Type B pancreatic cell (in vitro differentiated cells): Measurements from ENCODE around the gene OPALIN. TPM values are rescaled to one million over a fixed set of nuclear protein-coding genes. Genes with fewer than 3 reads are reported as not detected.

Experiments used
- DNase-seq: peaks from one replicate; pipeline ENCODE4 v3.0.0; 2021; ENCODE audit warnings: mixed read lengths; ENCODE audit not compliant: unreplicated experiment; ENCODE audit errors: extremely low spot score
- H3K27ac Mint-ChIP-seq: 2 replicates; pipeline ENCODE4 v1.8.0; 2021; ENCODE audit warnings: mild to moderate bottlenecking, mixed read lengths
- H3K27me3 Mint-ChIP-seq: 2 replicates; pipeline ENCODE4 v1.8.0; 2021; ENCODE audit warnings: mixed read lengths
- H3K36me3 Mint-ChIP-seq: 2 replicates; pipeline ENCODE4 v1.8.0; 2021; ENCODE audit warnings: mixed read lengths
- H3K4me1 Mint-ChIP-seq: one replicate; pipeline ENCODE4 v1.8.0; 2021; ENCODE audit warnings: mixed read lengths; ENCODE audit not compliant: unreplicated experiment
- H3K4me3 Mint-ChIP-seq: 2 replicates; pipeline ENCODE4 v1.8.0; 2021; ENCODE audit warnings: mild to moderate bottlenecking, mixed read lengths
- H3K9me3 Mint-ChIP-seq: 2 replicates; pipeline ENCODE4 v1.8.0; 2021; ENCODE audit warnings: mixed read lengths
- total RNA-seq: library from RNA; stranded (reverse); gene quantifications from 2 replicates; pipeline ENCODE4 v1.2.1, GENCODE V29; 2021; ENCODE audit warnings: low replicate concordance
- TF ChIP-seq, protein P1 (sequence below): fragments of 200-600 bp; sonication (generic); conservative IDR thresholded peaks from 2 replicates; pipeline ENCODE4 v1.5.0; 2021; ENCODE audit warnings: antibody characterized with exemption, mild to moderate bottlenecking

OPALIN gene
- total RNA-seq, 1 donor from 2014 or later = not detected

DNA sequence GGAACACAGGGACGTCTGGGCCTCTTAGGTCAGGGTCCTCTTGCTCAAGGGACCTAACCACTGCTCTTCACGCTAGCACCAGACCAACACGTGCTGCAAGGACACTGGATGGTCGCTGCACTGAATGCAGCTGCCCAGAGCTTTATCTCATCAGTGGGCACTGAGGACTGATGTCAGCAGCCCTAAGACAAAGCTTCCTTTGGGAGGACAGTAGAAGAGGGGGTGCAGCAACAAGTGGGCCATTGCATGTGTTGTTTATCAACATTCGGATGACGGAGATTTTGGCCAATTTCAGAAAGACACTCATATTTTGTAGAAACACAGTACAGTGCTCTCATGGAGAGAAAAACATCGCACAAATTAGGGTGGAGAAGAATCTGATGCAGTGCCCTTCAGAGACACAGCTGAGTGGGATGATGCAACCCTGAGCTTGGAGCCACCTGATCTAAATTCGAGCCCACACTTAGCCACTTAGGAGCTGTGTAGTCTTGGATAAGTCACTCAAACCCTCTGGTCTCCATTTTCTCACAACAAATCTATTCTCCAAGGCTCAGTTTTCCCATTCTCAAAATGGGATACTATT is 1.7 kb downstream of the OPALIN start:
- H3K36me3 Mint-ChIP-seq = no peaks in the 10 kb centered on the region
- H3K4me3 Mint-ChIP-seq = no peak overlapping the region
- no peak for DNase-seq
- H3K4me1 Mint-ChIP-seq = no peaks in the 10 kb centered on the region
- TF ChIP-seq, protein P1, sequence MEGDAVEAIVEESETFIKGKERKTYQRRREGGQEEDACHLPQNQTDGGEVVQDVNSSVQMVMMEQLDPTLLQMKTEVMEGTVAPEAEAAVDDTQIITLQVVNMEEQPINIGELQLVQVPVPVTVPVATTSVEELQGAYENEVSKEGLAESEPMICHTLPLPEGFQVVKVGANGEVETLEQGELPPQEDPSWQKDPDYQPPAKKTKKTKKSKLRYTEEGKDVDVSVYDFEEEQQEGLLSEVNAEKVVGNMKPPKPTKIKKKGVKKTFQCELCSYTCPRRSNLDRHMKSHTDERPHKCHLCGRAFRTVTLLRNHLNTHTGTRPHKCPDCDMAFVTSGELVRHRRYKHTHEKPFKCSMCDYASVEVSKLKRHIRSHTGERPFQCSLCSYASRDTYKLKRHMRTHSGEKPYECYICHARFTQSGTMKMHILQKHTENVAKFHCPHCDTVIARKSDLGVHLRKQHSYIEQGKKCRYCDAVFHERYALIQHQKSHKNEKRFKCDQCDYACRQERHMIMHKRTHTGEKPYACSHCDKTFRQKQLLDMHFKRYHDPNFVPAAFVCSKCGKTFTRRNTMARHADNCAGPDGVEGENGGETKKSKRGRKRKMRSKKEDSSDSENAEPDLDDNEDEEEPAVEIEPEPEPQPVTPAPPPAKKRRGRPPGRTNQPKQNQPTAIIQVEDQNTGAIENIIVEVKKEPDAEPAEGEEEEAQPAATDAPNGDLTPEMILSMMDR = no peak
- H3K9me3 Mint-ChIP-seq = no peaks in the 10 kb centered on the region
- H3K27ac Mint-ChIP-seq = no peak overlapping the region
- peaks cover 21% of the 10 kb centered on the region for H3K27me3 Mint-ChIP-seq

DNA sequence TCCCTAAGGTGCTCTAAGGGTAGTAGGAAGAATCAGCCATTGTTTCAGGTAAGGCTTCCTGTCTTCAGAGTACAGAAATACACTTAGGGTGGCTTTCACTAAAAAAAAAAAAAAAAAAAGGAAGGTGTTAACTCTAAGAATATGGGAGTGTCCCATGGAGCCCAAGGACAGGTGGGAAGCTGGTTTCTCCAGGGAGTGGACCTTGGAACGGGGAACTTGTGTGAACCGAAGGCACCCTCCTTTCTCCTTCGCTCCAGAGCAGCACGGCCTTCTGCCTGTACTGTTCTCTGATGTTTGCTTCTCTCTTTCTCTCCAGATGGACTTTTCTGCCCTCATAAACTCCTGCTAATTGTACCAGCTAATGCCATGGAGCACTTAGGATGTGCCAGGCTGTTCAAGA is 6.2 kb downstream of the OPALIN start:
- Mint-ChIP-seq H3K27ac (no peak overlapping the region), H3K27me3 (peaks cover 27% of the 10 kb centered on the region), H3K9me3 (no peaks in the 10 kb centered on the region), H3K4me1 (no peaks in the 10 kb centered on the region), H3K36me3 (no peaks in the 10 kb centered on the region), H3K4me3 (no peak overlapping the region)
- TF ChIP-seq, protein P1 = no peak
- DNase-seq = no peak

DNA sequence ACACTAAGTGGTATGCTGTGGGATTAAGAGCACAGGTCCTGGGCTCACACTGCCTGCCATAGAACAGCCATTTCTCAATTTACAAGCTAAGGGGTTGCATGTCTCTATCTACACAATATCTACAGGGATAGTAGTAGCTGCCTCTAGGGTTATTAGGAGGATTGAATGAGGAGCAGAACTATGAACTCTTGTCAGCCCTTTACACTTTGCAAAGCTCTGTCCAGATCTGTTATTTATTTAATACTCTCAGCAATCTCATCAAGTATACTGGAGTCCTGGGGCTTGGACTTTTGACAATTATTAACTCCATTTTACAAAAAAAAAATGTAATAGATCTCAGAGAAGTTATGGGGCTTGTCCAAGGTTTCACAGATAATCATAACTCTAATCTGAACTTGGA is 6.8 kb downstream of the OPALIN start:
- no peak for DNase-seq
- H3K27me3 Mint-ChIP-seq = peaks cover 26% of the 10 kb centered on the region
- no peaks in the 10 kb centered on the region for H3K9me3 Mint-ChIP-seq
- H3K4me1 Mint-ChIP-seq = no peaks in the 10 kb centered on the region
- TF ChIP-seq, protein P1 = no peak
- H3K36me3 Mint-ChIP-seq = no peaks in the 10 kb centered on the region
- H3K4me3 Mint-ChIP-seq = no peak overlapping the region
- no peak overlapping the region for H3K27ac Mint-ChIP-seq

DNA sequence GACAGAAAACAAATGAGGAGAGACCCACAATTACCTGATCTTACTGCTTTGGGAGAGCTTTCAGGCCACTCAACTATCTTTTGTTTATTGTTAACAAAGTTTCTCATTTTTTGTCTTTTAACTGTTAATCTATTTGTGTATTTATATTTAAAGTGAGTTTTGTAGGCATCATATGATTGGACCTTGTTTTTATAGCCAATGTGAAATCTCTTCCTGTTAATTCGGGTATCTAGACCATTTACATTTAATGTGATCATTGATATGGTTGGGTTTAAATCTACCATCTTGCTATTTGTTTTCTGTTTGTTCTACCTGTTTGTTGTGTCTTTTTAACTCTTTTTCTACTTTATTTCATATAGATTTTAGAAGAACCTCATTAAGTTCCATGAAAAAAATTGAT is 12.5 kb downstream of the OPALIN start:
- TF ChIP-seq, protein P1 = no peak
- H3K27me3 Mint-ChIP-seq = peaks cover 13% of the 10 kb centered on the region
- H3K27ac Mint-ChIP-seq = no peak overlapping the region
- peaks cover 11% of the 10 kb centered on the region for H3K9me3 Mint-ChIP-seq
- H3K4me1 Mint-ChIP-seq = no peaks in the 10 kb centered on the region
- H3K36me3 Mint-ChIP-seq = no peaks in the 10 kb centered on the region
- DNase-seq = no peak
- H3K4me3 Mint-ChIP-seq = no peak overlapping the region

DNA sequence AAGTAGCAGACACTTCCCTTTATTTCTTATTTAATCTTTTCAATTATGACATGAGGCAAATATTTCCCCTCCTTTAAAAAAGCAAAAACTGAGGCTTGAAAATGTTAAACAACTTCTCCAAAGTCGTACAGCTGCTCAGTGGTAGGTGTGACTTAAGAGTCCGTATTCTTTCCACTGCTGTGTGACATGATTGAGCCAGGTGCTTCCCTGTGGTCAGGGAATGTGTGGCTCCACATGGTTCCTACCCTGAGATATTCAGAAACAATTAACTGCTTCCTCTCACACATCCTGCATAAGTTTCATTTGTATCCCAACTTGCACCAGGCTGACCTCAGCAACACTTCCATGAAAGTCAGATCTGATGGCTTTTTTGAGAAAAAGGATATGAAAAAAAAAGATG is 13.6 kb downstream of the OPALIN start:
- Mint-ChIP-seq H3K4me3 (no peak overlapping the region), H3K4me1 (no peaks in the 10 kb centered on the region), H3K27me3 (peaks cover 12% of the 10 kb centered on the region), H3K36me3 (no peaks in the 10 kb centered on the region), H3K9me3 (peaks cover 11% of the 10 kb centered on the region), H3K27ac (no peak overlapping the region)
- no peak for DNase-seq
- TF ChIP-seq, protein P1 = no peak

DNA sequence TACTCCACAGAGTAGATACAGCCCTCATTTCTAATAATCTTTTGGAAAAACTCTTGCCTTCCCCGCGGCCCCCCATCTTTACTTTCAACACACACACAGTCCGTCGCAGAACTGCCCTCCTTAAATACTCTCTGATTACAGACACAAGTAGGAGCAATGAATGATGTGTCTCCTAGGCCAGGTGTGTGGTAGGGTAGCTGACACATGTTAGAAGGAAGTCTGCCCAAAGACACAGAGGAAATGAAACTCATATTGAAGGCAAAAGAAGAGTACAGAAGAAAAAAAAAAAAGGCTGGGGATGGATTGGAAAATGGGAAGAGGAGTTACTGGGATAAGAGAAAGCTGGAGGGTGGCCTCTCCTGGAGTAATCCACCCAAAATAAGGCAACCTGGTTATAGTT is 14.6 kb downstream of the OPALIN start:
- H3K9me3 Mint-ChIP-seq = peaks cover 11% of the 10 kb centered on the region
- peaks cover 10% of the 10 kb centered on the region for H3K27me3 Mint-ChIP-seq
- TF ChIP-seq, protein P1 = no peak
- DNase-seq = no peak
- no peaks in the 10 kb centered on the region for H3K36me3 Mint-ChIP-seq
- no peaks in the 10 kb centered on the region for H3K4me1 Mint-ChIP-seq
- no peak overlapping the region for H3K27ac Mint-ChIP-seq
- no peak overlapping the region for H3K4me3 Mint-ChIP-seq
